D721Med (cell line): Measurements from ENCODE around the gene AS3MT.
"Not testable (repeated sequence)": the region's sequence is repeated elsewhere in the genome, so short reads cannot be mapped to it uniquely, and the experiment has no call there.

ENCODE experiments used
- DNase-seq: peaks from one replicate; pipeline ENCODE4 v3.0.0; 2011; ENCODE audit warnings: low spot score; ENCODE audit not compliant: insufficient read length
- FAIRE-seq: peaks from 2 replicates; lab custom pipeline; 2011; peaks lifted over from hg19 to GRCh38; lab: Jason Lieb, UNC
- CTCF ChIP-seq: IDR thresholded peaks from 2 replicates; pipeline ENCODE4 v1.5.1; 2012; ENCODE audit warnings: mild to moderate bottlenecking, control low read depth; ENCODE audit not compliant: insufficient read depth; ENCODE audit errors: missing control alignments

Gene AS3MT

GRCh38 chr10:102831322-102832071, 37.8 kb upstream of the AS3MT start:
- FAIRE-seq (no peak), DNase-seq (no peak)
- no peak for TF ChIP-seq CTCF

GRCh38 chr10:102832248-102832647, 37.0 kb upstream of the AS3MT start:
- no peak for DNase-seq
- FAIRE-seq = no peak
- no peak for TF ChIP-seq CTCF

- no peak for DNase-seq
- TF ChIP-seq CTCF = no peak
- FAIRE-seq = no peak
Measured at GRCh38 chr10:102832987-102833386, 36.3 kb upstream of the AS3MT start.

GRCh38 chr10:102834143-102834542, 35.1 kb upstream of the AS3MT start:
- no peak for TF ChIP-seq CTCF
- FAIRE-seq (no peak), DNase-seq (no peak)

GRCh38 chr10:102835007-102835482, 34.2 kb upstream of the AS3MT start:
- no peak for FAIRE-seq
- DNase-seq = peak; percentile 73
- TF ChIP-seq CTCF = peak; percentile 92

- TF ChIP-seq CTCF = no peak
- FAIRE-seq (no peak), DNase-seq (no peak)
Measured at GRCh38 chr10:102837230-102837721, 32.0 kb upstream of the AS3MT start, which contains the start of gene CYP17A1. CYP17A1 (minus strand) TSS chr10:102837413; CDS start chr10:102837361, 52 bp downstream.

- not testable (repeated sequence) for DNase-seq, FAIRE-seq
Measured at GRCh38 chr10:102838276-102838927, 30.9 kb upstream of the AS3MT start.
